ENCODE results near the gene DNAJC10.

DNAJC10 gene

GRCh38 chr2:182831921-182832320, 115.9 kb downstream of the DNAJC10 start:
- Mint-ChIP-seq H3K27ac (peak overlapping the region; percentile 61), H3K27me3 (ENCODE audit: low read depth, poor library complexity) (no peaks in the 10 kb centered on the region), H3K36me3 (ENCODE audit: low read depth) (peaks cover 17% of the 10 kb centered on the region), H3K9me3 (no peaks in the 10 kb centered on the region), H3K4me1 (peaks cover 29% of the 10 kb centered on the region), H3K4me3 (no peak overlapping the region)
- TF ChIP-seq, protein P1, sequence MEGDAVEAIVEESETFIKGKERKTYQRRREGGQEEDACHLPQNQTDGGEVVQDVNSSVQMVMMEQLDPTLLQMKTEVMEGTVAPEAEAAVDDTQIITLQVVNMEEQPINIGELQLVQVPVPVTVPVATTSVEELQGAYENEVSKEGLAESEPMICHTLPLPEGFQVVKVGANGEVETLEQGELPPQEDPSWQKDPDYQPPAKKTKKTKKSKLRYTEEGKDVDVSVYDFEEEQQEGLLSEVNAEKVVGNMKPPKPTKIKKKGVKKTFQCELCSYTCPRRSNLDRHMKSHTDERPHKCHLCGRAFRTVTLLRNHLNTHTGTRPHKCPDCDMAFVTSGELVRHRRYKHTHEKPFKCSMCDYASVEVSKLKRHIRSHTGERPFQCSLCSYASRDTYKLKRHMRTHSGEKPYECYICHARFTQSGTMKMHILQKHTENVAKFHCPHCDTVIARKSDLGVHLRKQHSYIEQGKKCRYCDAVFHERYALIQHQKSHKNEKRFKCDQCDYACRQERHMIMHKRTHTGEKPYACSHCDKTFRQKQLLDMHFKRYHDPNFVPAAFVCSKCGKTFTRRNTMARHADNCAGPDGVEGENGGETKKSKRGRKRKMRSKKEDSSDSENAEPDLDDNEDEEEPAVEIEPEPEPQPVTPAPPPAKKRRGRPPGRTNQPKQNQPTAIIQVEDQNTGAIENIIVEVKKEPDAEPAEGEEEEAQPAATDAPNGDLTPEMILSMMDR (IDR thresholded peaks at IDR 0.05), result no peak
- DNase-seq, result no peak

GRCh38 chr2:182833084-182833854, 117.2 kb downstream of the DNAJC10 start:
- no peak for DNase-seq
- TF ChIP-seq, protein P1 (IDR thresholded peaks at IDR 0.05), result no peak
- H3K36me3 Mint-ChIP-seq (ENCODE audit: low read depth), result peaks cover 28% of the 10 kb centered on the region
- H3K4me1 Mint-ChIP-seq, result peaks cover 32% of the 10 kb centered on the region
- H3K4me3 Mint-ChIP-seq, result no peak overlapping the region
- H3K27ac Mint-ChIP-seq, result no peak overlapping the region
- no peaks in the 10 kb centered on the region for H3K27me3 Mint-ChIP-seq (ENCODE audit: low read depth, poor library complexity)
- no peaks in the 10 kb centered on the region for H3K9me3 Mint-ChIP-seq

DNA sequence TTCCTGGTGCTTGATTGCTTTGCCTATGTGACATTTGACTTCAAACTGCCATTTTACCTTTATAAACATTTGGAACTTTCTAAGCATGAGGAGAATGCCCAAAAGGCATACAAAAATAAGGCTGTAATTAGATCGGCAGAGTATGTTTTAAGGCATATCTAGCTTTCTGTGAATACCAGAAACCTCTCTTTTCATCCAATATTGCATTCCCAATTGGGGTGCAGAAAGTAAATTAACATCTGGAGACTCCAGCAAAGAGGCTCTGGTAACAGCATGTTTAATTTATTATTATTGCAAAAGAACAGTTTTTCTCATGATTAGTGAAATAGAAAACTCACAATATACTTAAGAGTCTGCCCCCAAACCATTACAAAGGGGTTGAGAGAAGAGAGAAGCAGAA, 118.2 kb downstream of the DNAJC10 start:
- no peaks in the 10 kb centered on the region for H3K9me3 Mint-ChIP-seq
- TF ChIP-seq, protein P1 (IDR thresholded peaks at IDR 0.05), result no peak
- DNase-seq, result no peak
- no peak overlapping the region for H3K4me3 Mint-ChIP-seq
- H3K36me3 Mint-ChIP-seq (ENCODE audit: low read depth), result peaks cover 28% of the 10 kb centered on the region
- H3K27ac Mint-ChIP-seq, result no peak overlapping the region
- H3K27me3 Mint-ChIP-seq (ENCODE audit: low read depth, poor library complexity), result no peaks in the 10 kb centered on the region
- H3K4me1 Mint-ChIP-seq, result peaks cover 32% of the 10 kb centered on the region

GRCh38 chr2:182836451-182836850, 120.4 kb downstream of the DNAJC10 start:
- no peak overlapping the region for H3K27ac Mint-ChIP-seq
- TF ChIP-seq, protein P1 (IDR thresholded peaks at IDR 0.05), result no peak
- no peak for DNase-seq
- H3K27me3 Mint-ChIP-seq (ENCODE audit: low read depth, poor library complexity), result no peaks in the 10 kb centered on the region
- H3K36me3 Mint-ChIP-seq (ENCODE audit: low read depth), result peaks cover 28% of the 10 kb centered on the region
- H3K9me3 Mint-ChIP-seq, result no peaks in the 10 kb centered on the region
- peaks cover 38% of the 10 kb centered on the region for H3K4me1 Mint-ChIP-seq
- no peak overlapping the region for H3K4me3 Mint-ChIP-seq
